ENCODE results near the gene NTRK2.

NTRK2 gene

GRCh38 chr9:84955971-84956370 is 286.4 kb downstream of the NTRK2 start:
- FAIRE-seq, result no peak
- no peak for DNase-seq (ENCODE audit: insufficient read length, low spot score)

- DNase-seq (ENCODE audit: insufficient read length, low spot score), result no peak
- FAIRE-seq, result no peak
These were observed 289.8 kb downstream of the NTRK2 start for GRCh38 chr9:84959339-84959738.

GRCh38 chr9:84966876-84967830 is 297.6 kb downstream of the NTRK2 start:
- no peak for DNase-seq (ENCODE audit: insufficient read length, low spot score)
- no peak for FAIRE-seq

- no peak for FAIRE-seq
- no peak for DNase-seq (ENCODE audit: insufficient read length, low spot score)
These were observed 299.6 kb downstream of the NTRK2 start for GRCh38 chr9:84969084-84969483.

- DNase-seq (ENCODE audit: insufficient read length, low spot score) (no peak), FAIRE-seq (no peak)
These were observed 300.2 kb downstream of the NTRK2 start for GRCh38 chr9:84969736-84970135.

- FAIRE-seq, result no peak
- no peak for DNase-seq (ENCODE audit: insufficient read length, low spot score)
These were observed 300.9 kb downstream of the NTRK2 start for GRCh38 chr9:84970432-84970831.

GRCh38 chr9:84971571-84971970 is 302.0 kb downstream of the NTRK2 start:
- DNase-seq (ENCODE audit: insufficient read length, low spot score) (no peak), FAIRE-seq (no peak)

- FAIRE-seq (no peak), DNase-seq (ENCODE audit: insufficient read length, low spot score) (no peak)
These were observed 304.7 kb downstream of the NTRK2 start for GRCh38 chr9:84974258-84974657.

- DNase-seq (ENCODE audit: insufficient read length, low spot score) (no peak), FAIRE-seq (no peak)
These were observed 305.3 kb downstream of the NTRK2 start for GRCh38 chr9:84974855-84975254.

- DNase-seq (ENCODE audit: insufficient read length, low spot score) (no peak), FAIRE-seq (no peak)
These were observed 306.4 kb downstream of the NTRK2 start for GRCh38 chr9:84975926-84976325.

GRCh38 chr9:84978661-84979060 is 309.1 kb downstream of the NTRK2 start:
- FAIRE-seq, result no peak
- DNase-seq (ENCODE audit: insufficient read length, low spot score), result no peak

GRCh38 chr9:84983749-84984148 is 314.2 kb downstream of the NTRK2 start:
- DNase-seq (ENCODE audit: insufficient read length, low spot score), result no peak
- FAIRE-seq, result no peak

- DNase-seq (ENCODE audit: insufficient read length, low spot score) (no peak), FAIRE-seq (no peak)
These were observed 319.1 kb downstream of the NTRK2 start for GRCh38 chr9:84988621-84989020.

GRCh38 chr9:84990416-84990815 is 320.9 kb downstream of the NTRK2 start:
- no peak for FAIRE-seq
- DNase-seq (ENCODE audit: insufficient read length, low spot score), result no peak

GRCh38 chr9:84990850-84991513 is 321.5 kb downstream of the NTRK2 start:
- FAIRE-seq, result no peak
- no peak for DNase-seq (ENCODE audit: insufficient read length, low spot score)

- no peak for DNase-seq (ENCODE audit: insufficient read length, low spot score)
- FAIRE-seq, result no peak
These were observed 322.0 kb downstream of the NTRK2 start for GRCh38 chr9:84991514-84991870.

GRCh38 chr9:84992381-84992780 is 322.9 kb downstream of the NTRK2 start:
- DNase-seq (ENCODE audit: insufficient read length, low spot score) (no peak), FAIRE-seq (no peak)

- FAIRE-seq (no peak), DNase-seq (ENCODE audit: insufficient read length, low spot score) (no peak)
These were observed 323.6 kb downstream of the NTRK2 start for GRCh38 chr9:84993105-84993504.

- FAIRE-seq, result no peak
- no peak for DNase-seq (ENCODE audit: insufficient read length, low spot score)
These were observed 326.5 kb downstream of the NTRK2 start for GRCh38 chr9:84996029-84996428.

- FAIRE-seq (no peak), DNase-seq (ENCODE audit: insufficient read length, low spot score) (no peak)
These were observed 327.2 kb downstream of the NTRK2 start for GRCh38 chr9:84996716-84997115.

GRCh38 chr9:84997472-84997871 is 327.9 kb downstream of the NTRK2 start:
- no peak for DNase-seq (ENCODE audit: insufficient read length, low spot score)
- FAIRE-seq, result no peak

GRCh38 chr9:84998639-84999038 is 329.1 kb downstream of the NTRK2 start:
- DNase-seq (ENCODE audit: insufficient read length, low spot score) (no peak), FAIRE-seq (no peak)
